Neural crest cell (in vitro differentiated cells): ENCODE results near the gene RPUSD2. TPM values are rescaled to one million over a fixed set of nuclear protein-coding genes. Genes with fewer than 3 reads are reported as not detected.

Experiments
- DNase-seq: peaks from one replicate; pipeline ENCODE4 v3.0.0; 2021; ENCODE audit warnings: low read depth, mixed read lengths, low spot score
- H3K27ac Mint-ChIP-seq: one replicate; pipeline ENCODE4 v1.8.0; 2021; ENCODE audit warnings: mild to moderate bottlenecking, mixed read lengths; ENCODE audit not compliant: unreplicated experiment
- H3K27me3 Mint-ChIP-seq: 2 replicates; pipeline ENCODE4 v1.8.0; 2021; ENCODE audit warnings: low read depth, mild to moderate bottlenecking, mixed read lengths
- H3K36me3 Mint-ChIP-seq: 2 replicates; pipeline ENCODE4 v1.8.0; 2021; ENCODE audit warnings: low read depth, mild to moderate bottlenecking, mixed read lengths
- H3K4me1 Mint-ChIP-seq: 2 replicates; pipeline ENCODE4 v1.8.0; 2021; ENCODE audit warnings: mixed read lengths
- H3K4me3 Mint-ChIP-seq: one replicate; pipeline ENCODE4 v1.8.0; 2021; ENCODE audit warnings: mild to moderate bottlenecking, mixed read lengths
- H3K9me3 Mint-ChIP-seq: 2 replicates; pipeline ENCODE4 v1.8.0; 2021; ENCODE audit warnings: mixed read lengths
- CTCF ChIP-seq: fragments of 200-600 bp; sonication (generic); conservative IDR thresholded peaks from 2 replicates; pipeline ENCODE4 v1.5.0; 2021; ENCODE audit warnings: antibody characterized with exemption, mild to moderate bottlenecking
- total RNA-seq: library from RNA; stranded (reverse); gene quantifications from 2 replicates; pipeline ENCODE4 v1.2.1, GENCODE V29; 2021

RPUSD2 gene
- total RNA-seq, 1 donor from 2014 or later = 16.9 TPM

GRCh38 chr15:40618906-40619305, 49.8 kb downstream of the RPUSD2 start:
- Mint-ChIP-seq H3K4me1 (no peaks in the 10 kb centered on the region), H3K36me3 (peaks cover 4% of the 10 kb centered on the region)

GRCh38 chr15:40623361-40623760, 54.3 kb downstream of the RPUSD2 start:
- Mint-ChIP-seq H3K27me3 (no peaks in the 10 kb centered on the region), H3K27ac (no peak overlapping the region)

More at GRCh38 chr15:40618906-40619305, 49.8 kb downstream of the RPUSD2 start:
- H3K27ac Mint-ChIP-seq = no peak overlapping the region
- H3K9me3 Mint-ChIP-seq = no peaks in the 10 kb centered on the region
- no peak overlapping the region for H3K4me3 Mint-ChIP-seq
- no peak for DNase-seq
- no peak for TF ChIP-seq CTCF
- H3K27me3 Mint-ChIP-seq = no peaks in the 10 kb centered on the region

More at GRCh38 chr15:40623361-40623760, 54.3 kb downstream of the RPUSD2 start:
- Mint-ChIP-seq H3K36me3 (peaks cover 7% of the 10 kb centered on the region), H3K4me1 (no peaks in the 10 kb centered on the region), H3K4me3 (no peak overlapping the region), H3K9me3 (no peaks in the 10 kb centered on the region)
- TF ChIP-seq CTCF = no peak
- no peak for DNase-seq

Other genes with a start within 250 kb of the RPUSD2 start
- gene INAFM2, start 245.6 kb upstream of the RPUSD2 start, total RNA-seq = 22.8 and 27.5 TPM in 2 replicates
- gene CCDC9B, start 228.4 kb upstream of the RPUSD2 start, total RNA-seq = 0.33 TPM in 1 of 2 replicates, not detected in the other
- gene PHGR1, start 218.3 kb upstream of the RPUSD2 start, total RNA-seq = not detected in 2 replicates
- gene DISP2, start 211.1 kb upstream of the RPUSD2 start, total RNA-seq = 2.0 and 3.1 TPM in 2 replicates
- gene KNSTRN, start 186.6 kb upstream of the RPUSD2 start, total RNA-seq = 73.7 and 74.7 TPM in 2 replicates
- gene IVD, start 163.5 kb upstream of the RPUSD2 start, total RNA-seq = 75.2 and 81.4 TPM in 2 replicates
- 25.6 and 26.4 TPM in 2 replicates for gene BAHD1, start 128.3 kb upstream of the RPUSD2 start, total RNA-seq
- gene CHST14, start 98.3 kb upstream of the RPUSD2 start, total RNA-seq = 32.9 and 37.1 TPM in 2 replicates
- 19.2 and 19.9 TPM in 2 replicates for gene CCDC32, start 4.3 kb upstream of the RPUSD2 start, total RNA-seq
- 33.4 and 35.3 TPM in 2 replicates for gene KNL1, start 24.9 kb downstream of the RPUSD2 start, total RNA-seq
- 28.9 and 29.2 TPM in 2 replicates for gene RAD51, start 125.9 kb downstream of the RPUSD2 start, total RNA-seq
- 30.7 and 32.2 TPM in 2 replicates for gene RMDN3, start 186.0 kb downstream of the RPUSD2 start, total RNA-seq
- gene GCHFR, start 194.8 kb downstream of the RPUSD2 start, total RNA-seq = 9.1 and 9.9 TPM in 2 replicates
- gene C15orf62, start 200.7 kb downstream of the RPUSD2 start, total RNA-seq = 0.44 and 0.61 TPM in 2 replicates
- gene ZFYVE19, start 237.8 kb downstream of the RPUSD2 start, total RNA-seq = 24.2 and 25.5 TPM in 2 replicates
- 39.3 and 44.5 TPM in 2 replicates for gene DNAJC17, start 238.2 kb downstream of the RPUSD2 start, total RNA-seq